Activated gamma-delta T cell (primary cell): ENCODE measurements around the gene PLD6.
"Not testable (repeated sequence)": the region's sequence is repeated elsewhere in the genome, so short reads cannot be mapped to it uniquely, and the experiment has no call there.

Source experiments
- DNase-seq: peaks from one replicate; lab custom pipeline; 2025; lab: John Stamatoyannopoulos, UW
- total RNA-seq, 2 donors: gene quantifications; one replicate each; lab custom pipeline; 2026; lab: John Stamatoyannopoulos, UW

PLD6 gene, protein sequence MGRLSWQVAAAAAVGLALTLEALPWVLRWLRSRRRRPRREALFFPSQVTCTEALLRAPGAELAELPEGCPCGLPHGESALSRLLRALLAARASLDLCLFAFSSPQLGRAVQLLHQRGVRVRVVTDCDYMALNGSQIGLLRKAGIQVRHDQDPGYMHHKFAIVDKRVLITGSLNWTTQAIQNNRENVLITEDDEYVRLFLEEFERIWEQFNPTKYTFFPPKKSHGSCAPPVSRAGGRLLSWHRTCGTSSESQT
- 4.9 to 12.3 reads per million in 2 donors for total RNA-seq

GRCh38 chr17:17206124-17206912 lies at the start of gene PLD6:
PLD6 (minus strand) TSS chr17:17206333; CDS start chr17:17206286, 47 bp downstream.
- peak; percentile 90 for DNase-seq

DNA sequence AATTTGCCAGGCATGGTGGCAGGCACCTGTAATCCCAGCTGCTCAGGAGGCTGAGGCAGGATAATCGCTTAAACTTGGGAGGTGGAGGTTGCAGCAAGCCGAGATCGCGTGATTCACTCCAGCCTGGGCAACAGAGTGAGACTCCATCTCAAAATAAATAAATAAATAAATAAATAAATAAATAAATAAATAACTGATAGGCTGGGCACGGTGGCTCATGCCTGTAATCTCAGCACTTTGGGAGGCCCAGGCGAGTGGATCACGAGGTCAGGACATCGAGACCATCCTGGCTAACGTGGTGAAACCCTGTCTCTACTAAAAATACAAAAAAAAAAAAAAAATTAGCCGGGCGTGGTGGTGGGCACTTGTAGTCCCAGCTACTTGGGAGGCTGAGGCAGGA lies 49.6 kb upstream of the PLD6 start:
- DNase-seq, result not testable (repeated sequence)

GRCh38 chr17:17254036-17254435 lies 47.9 kb upstream of the PLD6 start:
- no peak for DNase-seq

DNA sequence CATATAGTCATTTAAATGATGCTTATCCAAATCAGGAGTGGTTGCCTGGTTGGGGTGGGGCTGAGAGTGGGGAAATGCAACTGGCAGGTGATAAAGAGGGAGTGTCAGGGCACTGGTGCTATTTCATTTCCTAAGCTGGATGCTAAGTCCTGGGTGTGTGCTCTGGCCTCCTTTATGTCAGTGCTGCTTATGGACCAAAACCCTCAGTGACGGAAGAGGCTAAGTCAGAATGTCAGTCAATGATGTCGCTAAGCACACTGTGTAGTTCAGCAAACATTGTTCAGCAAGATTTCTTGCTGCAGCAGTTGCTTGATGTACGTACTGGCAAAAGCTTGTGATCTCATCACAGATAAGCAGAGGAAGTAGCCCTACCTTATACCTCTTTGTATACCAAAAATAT lies 47.3 kb upstream of the PLD6 start:
- no peak for DNase-seq

GRCh38 chr17:17252149-17252661 lies 46.1 kb upstream of the PLD6 start:
- DNase-seq, result no peak

- no peak for DNase-seq
Measured at GRCh38 chr17:17246879-17247278, 40.7 kb upstream of the PLD6 start.

GRCh38 chr17:17243163-17243562 lies 37.0 kb upstream of the PLD6 start:
- DNase-seq, result no peak

DNA sequence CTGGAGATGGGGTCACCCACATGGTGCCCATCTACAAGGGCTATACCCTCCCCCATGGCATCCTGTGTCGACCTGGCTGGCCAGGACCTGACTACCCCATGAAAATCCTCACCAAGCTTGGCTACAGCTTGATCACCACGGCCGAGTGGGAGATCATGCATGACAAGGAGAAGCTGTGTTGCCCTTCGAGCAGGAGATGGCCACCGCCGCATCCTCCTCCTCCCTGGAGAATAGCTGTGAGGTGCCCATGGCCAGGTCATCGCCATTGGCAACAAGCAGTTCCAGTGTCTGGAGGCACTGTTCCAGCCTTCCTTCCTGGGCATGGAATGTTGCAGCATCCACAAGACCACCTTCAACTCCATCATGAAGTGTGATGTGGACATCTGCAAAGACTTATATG lies 36.1 kb upstream of the PLD6 start:
- DNase-seq, result no peak

GRCh38 chr17:17241656-17242055 lies 35.5 kb upstream of the PLD6 start:
- DNase-seq, result no peak

- no peak for DNase-seq
Measured at GRCh38 chr17:17239832-17240231, 33.7 kb upstream of the PLD6 start.

DNA sequence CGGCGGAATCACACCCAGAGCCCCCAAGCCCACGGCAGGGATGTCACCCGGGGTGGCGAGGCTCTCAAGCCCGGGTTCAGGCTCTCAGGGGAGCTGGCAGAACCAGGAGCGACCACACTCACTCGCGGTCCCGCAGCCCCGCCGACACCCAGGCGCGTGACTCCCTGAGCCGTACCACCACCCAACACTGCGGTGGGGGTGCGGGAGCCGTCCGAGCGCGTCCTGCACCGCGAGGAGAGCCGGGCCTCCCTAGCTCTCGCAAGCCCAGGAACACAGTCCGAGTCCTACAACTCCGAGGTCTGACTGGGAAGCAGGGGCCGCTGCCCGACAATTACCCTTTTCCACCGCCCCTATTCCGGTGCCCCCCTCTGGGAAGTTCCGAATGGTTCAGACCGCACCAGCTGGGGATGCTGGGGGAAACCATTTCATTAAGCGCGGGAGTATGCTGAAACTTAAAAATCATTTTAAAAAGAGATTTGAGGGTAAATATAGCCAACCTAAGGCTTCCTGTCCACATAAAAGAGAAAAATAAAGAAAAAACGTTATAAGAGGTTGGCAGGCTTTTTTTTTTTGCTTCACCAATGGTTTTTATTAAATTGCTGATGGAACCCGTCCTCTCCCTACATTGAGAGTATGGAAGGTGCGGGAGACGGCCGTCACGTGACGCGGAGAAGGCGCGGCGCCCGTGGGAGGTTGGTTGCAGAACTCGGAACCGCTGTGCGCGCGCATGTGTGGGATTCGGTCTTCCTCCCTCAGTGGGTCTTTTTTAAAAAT lies 31.1 kb upstream of the PLD6 start, which contains the start of gene FLCN:
Gene FLCN, minus strand, starts transcription at position 143 of the 774 bp plus-strand sequence. CDS start 9,031 bp downstream, outside the sequence.
- peak; percentile 79 for DNase-seq

DNA sequence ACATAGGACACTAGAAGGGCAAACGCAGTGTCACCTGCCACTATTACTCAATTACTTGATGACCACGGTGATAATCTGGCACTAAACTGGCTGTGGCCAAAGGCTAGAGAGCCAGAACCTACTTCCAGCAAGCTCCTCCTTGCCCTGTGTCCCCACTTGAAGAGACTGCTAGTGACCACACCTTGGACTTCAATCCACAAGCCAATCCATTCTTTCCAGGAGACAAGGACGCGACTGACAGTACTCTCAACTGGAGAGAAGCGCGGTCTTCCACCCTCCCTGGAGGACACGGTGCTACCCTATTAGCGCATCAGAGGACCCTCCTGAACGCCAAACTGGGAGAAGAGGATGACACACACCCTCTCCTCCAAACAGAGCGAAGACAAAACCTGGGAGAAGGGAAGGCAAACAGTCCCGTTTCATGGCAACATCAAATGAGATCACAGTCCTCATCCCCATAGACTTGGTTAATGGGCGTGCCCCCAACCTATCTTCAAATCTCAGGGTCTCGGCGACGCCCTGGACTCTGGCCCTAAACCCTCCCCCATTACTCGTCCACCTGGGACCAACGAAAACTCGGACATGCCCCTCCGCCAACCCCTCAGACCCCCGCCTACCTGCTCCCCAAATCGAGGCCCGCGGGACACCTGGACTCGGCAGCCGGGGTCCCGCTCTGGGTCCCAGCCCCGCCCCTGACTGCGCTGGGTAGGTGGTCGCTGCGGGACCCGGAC lies 30.3 kb upstream of the PLD6 start:
- DNase-seq, result no peak

DNA sequence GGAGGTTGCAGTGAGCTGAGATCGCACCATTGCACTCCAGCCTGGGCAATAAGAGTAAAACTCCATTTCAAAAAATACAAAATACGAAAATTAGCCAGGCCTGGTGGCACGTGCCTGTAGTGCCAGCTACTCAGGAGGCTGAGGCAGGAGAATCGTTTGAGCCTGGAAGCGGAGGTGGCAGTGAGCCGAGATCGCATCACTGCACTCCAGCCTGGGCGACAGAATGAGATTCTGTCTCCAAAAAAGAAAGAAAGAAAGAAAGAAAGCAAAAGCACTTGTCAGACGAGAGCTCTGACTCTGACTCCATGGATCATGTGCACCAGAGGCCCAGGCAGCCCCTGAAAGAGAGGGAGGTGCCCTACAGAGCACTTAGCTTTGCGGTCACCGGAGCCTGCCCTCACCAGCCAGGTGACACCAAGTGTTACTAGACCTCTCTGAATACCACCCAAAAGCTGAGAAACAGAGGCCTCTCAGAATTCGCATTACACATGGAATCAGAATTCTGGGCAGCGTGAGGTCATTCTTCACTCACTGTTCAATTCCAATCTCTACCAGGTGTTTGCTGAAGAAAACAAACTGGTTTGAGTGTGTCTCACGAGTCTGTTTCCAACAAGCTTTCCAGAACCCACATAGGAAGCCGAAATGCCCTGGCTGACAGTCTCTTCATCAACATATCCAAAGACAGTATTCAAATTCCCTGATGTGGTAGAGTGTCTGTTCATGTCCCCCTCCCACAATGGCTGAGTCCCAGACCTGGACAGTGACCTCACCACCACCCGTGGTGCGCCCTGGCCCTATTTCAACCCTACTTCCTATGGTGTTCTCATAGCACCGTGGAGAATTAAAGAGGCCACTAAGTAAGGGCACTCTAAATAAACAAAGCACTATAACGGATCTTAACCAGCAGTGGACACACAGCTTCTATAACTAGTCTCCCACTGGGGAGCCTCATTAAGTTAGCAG lies 29.4 kb upstream of the PLD6 start:
- DNase-seq, result no peak

DNA sequence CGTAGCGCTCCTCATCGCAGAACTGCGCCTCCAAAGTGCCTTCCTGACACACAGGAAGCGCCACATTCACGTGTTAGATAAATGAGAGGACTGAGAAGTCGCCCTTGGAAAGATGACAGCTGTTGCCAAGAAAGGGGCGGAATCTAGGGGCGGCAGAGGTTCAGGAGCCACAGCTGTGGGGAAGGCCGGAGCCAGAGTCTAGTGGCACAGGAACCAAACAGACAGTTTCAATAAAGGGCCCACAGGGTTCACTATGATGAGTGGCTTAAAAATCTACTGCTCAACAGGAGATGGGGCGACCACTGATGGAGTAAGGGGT lies 26.1 kb upstream of the PLD6 start:
- no peak for DNase-seq

DNA sequence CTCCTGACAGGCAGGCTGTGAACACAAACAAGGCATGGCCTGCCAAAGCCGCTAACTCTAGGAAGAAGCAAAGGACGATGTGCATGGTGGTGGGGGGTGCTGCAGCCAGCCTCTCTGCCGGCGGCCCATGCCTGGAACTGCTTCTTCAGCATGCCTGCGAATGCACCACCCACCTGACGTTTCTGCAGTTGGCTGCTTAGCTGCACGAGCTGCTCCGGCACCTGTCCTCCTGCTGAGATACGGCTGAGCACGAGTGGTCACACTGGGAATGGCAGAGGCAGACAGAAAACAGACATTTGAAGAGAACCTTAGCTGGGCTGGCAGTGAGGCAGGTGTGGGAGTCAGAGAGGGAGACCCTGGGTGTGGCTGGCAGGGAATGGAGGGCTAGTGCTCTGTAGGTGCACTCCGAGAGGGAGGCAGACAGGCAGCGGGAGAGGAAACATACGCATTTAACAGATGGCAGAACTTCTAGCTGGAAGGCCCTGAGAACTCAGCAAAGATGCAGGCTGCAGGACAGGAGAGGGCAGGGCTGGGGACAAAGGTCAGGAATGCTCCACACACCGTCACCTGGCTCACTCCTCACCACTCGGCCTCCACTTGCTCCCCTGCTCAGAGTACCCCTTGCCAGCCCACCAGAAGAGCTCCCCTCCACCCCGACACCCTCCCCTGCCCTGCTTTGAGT lies 25.6 kb upstream of the PLD6 start:
- no peak for DNase-seq

DNA sequence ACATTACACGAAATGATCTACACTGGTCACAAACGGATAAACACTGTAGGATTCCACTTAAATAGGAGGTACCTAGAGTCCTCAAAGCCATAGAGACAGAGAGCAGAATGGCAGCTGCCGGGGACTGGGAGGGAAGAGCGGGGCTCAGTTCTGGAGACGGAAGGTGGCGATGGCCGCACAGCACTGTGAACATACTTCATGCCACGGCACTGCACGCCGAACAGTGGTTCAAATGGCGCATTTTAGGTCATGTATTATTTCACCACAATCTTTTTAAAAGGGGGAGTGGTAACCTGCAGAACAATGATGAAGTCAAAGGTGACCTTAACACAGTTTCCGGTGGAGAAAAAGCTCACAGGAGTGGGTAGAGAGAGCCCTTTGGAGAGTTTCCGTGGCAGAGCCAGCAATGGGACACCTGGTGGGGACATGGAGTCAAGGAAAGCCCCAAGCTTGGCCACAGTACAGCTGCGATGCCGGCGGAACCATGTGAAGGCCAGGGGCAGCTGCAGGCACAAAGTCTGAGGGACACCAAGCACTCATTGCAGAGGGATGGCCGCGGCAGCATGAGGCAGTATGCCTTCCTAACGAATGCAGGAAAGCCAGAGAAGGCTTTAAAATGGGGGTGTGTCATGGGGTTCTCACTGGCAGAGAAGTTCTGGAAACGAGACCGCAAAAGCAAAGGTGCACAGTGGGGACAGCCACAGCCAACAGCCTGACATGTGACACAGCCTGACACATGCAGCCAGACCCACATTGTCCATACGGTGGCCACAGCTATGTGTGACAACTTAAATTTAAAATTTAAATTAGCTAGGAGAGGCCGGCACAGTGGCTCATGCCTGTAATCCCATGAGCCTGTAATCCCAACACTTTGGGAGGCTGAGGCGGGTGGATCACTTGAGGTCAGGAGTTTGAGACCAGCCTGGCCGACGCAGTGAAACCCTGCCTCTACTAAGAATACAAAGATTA lies 23.6 kb upstream of the PLD6 start:
- DNase-seq, result no peak

- no peak for DNase-seq
Measured at GRCh38 chr17:17228521-17229279, 22.6 kb upstream of the PLD6 start.
